ENCODE data around the gene TMEM151B.

DNA sequence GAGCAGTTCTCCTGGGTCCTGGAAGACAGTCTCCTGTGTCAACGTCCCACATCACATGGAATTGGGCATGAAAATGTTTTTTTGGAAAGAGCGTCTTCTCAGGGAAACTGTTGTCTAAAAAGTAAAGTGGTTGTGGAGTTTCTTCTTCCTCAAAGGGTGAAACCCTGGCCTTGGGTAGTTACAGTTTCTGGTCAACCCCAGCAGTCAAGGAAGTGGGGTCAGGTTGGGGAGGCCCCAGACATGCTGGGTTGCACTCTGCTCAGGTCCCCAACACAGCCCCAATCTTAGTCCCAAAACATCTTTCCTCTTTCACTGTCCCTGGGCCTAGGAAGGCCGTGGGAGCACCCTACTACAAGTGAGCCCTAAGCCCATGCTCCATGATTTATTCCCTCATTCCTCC lies 3.9 kb upstream of the TMEM151B start:
- TF ChIP-seq CTCF (IDR thresholded peaks at IDR 0.05; ENCODE audit: insufficient read depth, low read depth, low read length) = no peak
- TF ChIP-seq EZH2 (IDR thresholded peaks at IDR 0.05; ENCODE audit: insufficient read depth, low read length) = no peak

All from astrocyte (in vitro differentiated cells and primary cell).